Colonic mucosa (tissue), 4 donors: ENCODE data around the gene SLC5A10. TPM values are rescaled to one million over a fixed set of nuclear protein-coding genes. Genes with fewer than 3 reads are reported as not detected.

Experiments used
- DNase-seq: peaks from one replicate; pipeline ENCODE4 v3.0.0-alpha.2; 2020
- H3K27ac ChIP-seq: fragments of 200-600 bp; one replicate; pipeline ENCODE4 v1.8.0; 2021
- H3K27me3 ChIP-seq: fragments of 200-600 bp; one replicate; pipeline ENCODE4 v1.8.0; 2021
- H3K36me3 ChIP-seq: fragments of 200-600 bp; one replicate; pipeline ENCODE4 v1.8.0; 2021
- H3K4me1 ChIP-seq: fragments of 200-600 bp; one replicate; pipeline ENCODE4 v1.8.0; 2021; ENCODE audit warnings: mild to moderate bottlenecking
- H3K4me3 ChIP-seq: fragments of 200-600 bp; one replicate; pipeline ENCODE4 v1.8.0; 2021
- H3K9ac ChIP-seq, 2 donors: one replicate each; pipeline ENCODE4 v1.7.0; 2013; ENCODE audit warnings: control low read depth in 2 of 2, low read depth in 2 of 2, low read length in 2 of 2
- H3K9me3 ChIP-seq: fragments of 200-600 bp; one replicate; pipeline ENCODE4 v1.8.0; 2021
- intact Hi-C: fragments of 100-400 bp; cut with DNase I; formaldehyde crosslinking; loops from one replicate; pipeline ENCODE4 v1.14.1; 2022
- total RNA-seq, 2 donors: library from RNA; stranded (reverse); fragmentation: NEBNext Ultra II Directional in 1 of 2; extraction: Animal tissue kit (Norgen Biotek cat#: 25700) in 1 of 2; gene quantifications; one replicate each; pipeline ENCODE4 v1.2.1, GENCODE V29; 2021
- TF ChIP-seq, protein P1 (sequence below): fragments of 200-600 bp; IDR thresholded peaks from one replicate; pipeline ENCODE4 v1.8.0; 2022; ENCODE audit warnings: antibody characterized with exemption, mild to moderate bottlenecking
- donor health status: healthy.
- donor health status: DM: no; HTN: no; CAD: no.
- donor health status: DM: no; HTN: no; CAD: no.

Gene SLC5A10
- total RNA-seq, 2 donors from 2014 or later: 0.16 TPM; not detected in 1

DNA sequence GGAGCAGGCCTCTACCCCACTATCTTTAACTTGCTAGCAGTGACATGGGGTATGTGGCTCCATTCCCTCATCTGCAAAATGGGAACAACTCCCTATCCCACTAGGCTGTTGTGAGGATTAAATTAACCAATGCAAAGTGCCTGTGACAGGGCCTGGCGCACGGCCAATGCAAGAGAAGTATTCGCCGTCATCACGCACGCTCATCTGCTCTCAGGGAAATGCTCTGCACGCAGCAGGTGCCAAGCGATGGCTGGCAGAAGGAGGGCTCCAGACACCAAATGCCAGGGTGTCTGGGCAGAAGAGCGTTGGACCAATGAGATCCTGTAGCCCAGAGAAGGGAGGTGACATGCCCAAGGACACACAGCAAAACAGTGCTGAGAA, 35.3 kb downstream of the SLC5A10 start:
- TF ChIP-seq, protein P1, sequence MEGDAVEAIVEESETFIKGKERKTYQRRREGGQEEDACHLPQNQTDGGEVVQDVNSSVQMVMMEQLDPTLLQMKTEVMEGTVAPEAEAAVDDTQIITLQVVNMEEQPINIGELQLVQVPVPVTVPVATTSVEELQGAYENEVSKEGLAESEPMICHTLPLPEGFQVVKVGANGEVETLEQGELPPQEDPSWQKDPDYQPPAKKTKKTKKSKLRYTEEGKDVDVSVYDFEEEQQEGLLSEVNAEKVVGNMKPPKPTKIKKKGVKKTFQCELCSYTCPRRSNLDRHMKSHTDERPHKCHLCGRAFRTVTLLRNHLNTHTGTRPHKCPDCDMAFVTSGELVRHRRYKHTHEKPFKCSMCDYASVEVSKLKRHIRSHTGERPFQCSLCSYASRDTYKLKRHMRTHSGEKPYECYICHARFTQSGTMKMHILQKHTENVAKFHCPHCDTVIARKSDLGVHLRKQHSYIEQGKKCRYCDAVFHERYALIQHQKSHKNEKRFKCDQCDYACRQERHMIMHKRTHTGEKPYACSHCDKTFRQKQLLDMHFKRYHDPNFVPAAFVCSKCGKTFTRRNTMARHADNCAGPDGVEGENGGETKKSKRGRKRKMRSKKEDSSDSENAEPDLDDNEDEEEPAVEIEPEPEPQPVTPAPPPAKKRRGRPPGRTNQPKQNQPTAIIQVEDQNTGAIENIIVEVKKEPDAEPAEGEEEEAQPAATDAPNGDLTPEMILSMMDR: no peak
- no peak for DNase-seq
- intact Hi-C loops: no loop called here
- no peaks in the 10 kb centered on the region for H3K27me3 ChIP-seq
- H3K4me3 ChIP-seq: no peak overlapping the region
- H3K9ac ChIP-seq: no peak overlapping the region
- H3K4me1 ChIP-seq: peaks cover 12% of the 10 kb centered on the region
- no peaks in the 10 kb centered on the region for H3K9me3 ChIP-seq
- H3K27ac ChIP-seq: no peak overlapping the region
- peaks cover 6% of the 10 kb centered on the region for H3K36me3 ChIP-seq

DNA sequence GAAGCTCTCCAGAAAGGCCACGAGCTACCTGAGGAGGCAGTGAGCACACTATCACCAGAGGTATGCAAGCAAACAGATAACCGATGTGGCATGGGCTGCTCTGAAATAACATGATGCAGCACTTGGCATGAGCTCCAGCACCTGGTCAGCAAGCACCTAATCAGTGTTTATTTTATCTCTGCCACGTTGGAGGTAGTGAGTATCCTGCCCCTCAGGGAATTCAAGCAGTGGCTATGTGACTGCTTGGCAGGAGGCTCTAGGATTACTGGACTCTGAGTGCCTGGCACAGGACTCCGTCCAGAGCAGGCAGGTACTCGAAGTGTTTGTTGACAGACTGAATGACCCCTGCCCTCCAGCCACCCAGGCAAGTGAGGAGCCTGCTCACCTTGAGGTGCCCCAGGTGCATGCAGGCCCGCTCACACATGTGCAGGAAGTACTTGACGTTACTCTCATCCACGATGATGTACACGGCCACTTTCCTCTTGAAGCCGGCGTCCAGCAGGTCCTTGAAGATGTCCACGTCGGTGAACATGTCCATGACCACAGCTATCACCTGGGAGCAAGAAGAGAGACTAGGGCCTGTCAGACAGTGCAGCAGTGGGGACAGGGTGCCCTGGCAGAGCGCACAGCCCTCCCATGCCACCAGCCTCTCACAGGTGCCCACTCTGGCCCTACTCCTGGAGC, 36.0 kb downstream of the SLC5A10 start:
- DNase-seq: no peak
- peaks cover 6% of the 10 kb centered on the region for H3K36me3 ChIP-seq
- H3K4me3 ChIP-seq: no peak overlapping the region
- no peaks in the 10 kb centered on the region for H3K27me3 ChIP-seq
- H3K4me1 ChIP-seq: peaks cover 12% of the 10 kb centered on the region
- H3K9me3 ChIP-seq: no peaks in the 10 kb centered on the region
- peak overlapping the region; percentile 14 for H3K27ac ChIP-seq
- intact Hi-C loops: no loop called here
- peak overlapping the region; percentile 50 to 63 for H3K9ac ChIP-seq
- TF ChIP-seq, protein P1: no peak

DNA sequence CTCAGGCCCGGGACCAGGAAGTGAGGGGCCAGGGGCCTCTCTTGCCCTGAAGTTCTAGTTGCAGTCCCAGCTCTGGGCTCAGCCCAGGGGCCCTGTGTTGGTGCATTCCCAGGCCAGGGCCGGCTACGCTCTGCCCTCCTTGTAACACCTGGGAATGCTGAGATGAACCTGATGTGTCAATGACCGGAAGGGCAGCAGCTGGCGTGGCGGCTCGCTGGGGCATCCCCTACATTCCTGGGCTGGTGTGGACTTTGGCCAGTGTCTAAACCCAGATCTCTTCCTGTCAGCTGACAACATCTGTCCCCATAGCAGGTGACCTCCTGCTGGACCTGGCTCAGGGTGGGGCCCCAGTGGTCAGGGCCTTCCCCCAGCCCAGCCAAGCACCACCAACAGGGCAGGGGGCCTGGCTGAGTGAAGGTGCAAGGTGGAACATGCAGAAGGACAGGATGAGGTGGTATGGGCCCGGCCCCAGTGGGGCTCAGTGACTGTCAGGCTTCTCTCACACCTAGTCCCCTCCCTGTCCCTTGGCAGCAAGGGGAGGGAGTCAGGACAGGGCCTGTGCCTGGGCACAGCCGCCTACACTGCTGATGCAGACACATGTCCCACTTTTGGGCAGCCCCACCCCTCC, 36.7 kb downstream of the SLC5A10 start:
- TF ChIP-seq, protein P1: no peak
- DNase-seq: peak; percentile 82
- peaks cover 12% of the 10 kb centered on the region for H3K4me1 ChIP-seq
- H3K36me3 ChIP-seq: peaks cover 6% of the 10 kb centered on the region
- H3K4me3 ChIP-seq: no peak overlapping the region
- peak overlapping the region; percentile 50 to 63 for H3K9ac ChIP-seq
- no peaks in the 10 kb centered on the region for H3K9me3 ChIP-seq
- intact Hi-C loops: no loop called here
- H3K27me3 ChIP-seq: no peaks in the 10 kb centered on the region
- peak overlapping the region; percentile 63 for H3K27ac ChIP-seq

DNA sequence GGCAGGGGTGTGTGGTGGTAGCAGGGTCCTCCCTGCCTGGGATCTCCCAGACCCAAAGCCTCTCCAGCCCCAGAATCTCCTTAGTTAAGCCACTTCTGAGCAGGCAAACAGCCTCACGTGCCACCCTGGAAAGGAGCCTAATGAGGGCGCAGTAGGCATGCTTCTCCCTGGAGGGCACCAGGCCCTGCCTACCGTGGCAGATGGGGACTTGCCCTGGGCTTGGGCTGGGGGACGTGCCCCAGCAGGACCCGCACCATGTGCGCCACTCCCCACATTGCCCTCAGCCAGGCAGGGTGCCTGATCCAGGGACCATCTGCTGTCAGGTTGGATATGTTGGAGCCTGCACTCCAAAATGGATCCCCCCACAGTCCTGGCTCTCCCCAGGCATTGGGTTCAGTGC, 38.4 kb downstream of the SLC5A10 start:
- H3K4me1 ChIP-seq: peaks cover 12% of the 10 kb centered on the region
- H3K27me3 ChIP-seq: no peaks in the 10 kb centered on the region
- no peaks in the 10 kb centered on the region for H3K9me3 ChIP-seq
- no peak for DNase-seq
- TF ChIP-seq, protein P1: no peak
- no peak overlapping the region for H3K4me3 ChIP-seq
- peaks cover 6% of the 10 kb centered on the region for H3K36me3 ChIP-seq
- intact Hi-C loops: no loop called here
- no peak overlapping the region for H3K9ac ChIP-seq
- no peak overlapping the region for H3K27ac ChIP-seq

DNA sequence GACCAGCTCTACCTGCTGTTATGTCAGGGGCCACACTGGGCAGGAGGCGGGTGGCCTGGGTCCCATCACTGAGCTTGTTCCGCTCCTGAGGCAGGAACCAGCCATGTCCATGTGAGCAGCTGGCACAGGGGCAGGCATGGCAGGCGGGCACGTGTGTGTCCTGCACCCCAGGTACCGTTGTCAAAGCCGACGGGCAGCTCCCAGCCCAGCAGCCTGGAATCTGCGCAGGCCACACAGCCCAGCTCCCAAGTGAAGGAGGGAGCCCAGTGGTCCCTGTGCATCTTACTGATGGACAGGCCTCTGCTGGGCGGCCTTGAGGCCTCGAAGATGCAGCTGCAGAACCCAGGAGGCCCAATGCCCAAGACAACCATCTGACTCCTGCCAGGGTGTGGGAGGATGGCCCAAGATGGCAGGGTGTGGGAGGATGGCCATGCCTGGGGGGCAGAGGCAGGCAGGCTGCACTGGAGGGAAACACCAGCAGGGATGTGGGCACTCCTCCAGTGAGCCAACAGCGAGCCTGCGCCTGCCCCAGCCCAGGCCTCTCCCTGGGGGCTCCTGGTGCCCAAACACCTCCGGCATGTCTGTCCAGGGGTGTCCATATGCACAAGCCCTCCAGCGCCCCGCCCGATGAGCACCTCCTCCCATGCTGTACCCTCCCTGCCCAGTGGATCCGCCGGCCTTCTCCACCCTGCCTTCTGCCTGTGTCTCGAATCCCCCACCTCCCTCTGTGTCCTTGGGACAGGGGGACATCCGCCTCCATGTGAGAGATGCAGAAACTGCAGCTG, 39.8 kb downstream of the SLC5A10 start:
- Histone ChIP-seq H3K4me3 (no peak overlapping the region), H3K4me1 (peaks cover 12% of the 10 kb centered on the region), H3K9me3 (no peaks in the 10 kb centered on the region), H3K9ac (no peak overlapping the region), H3K27me3 (no peaks in the 10 kb centered on the region), H3K36me3 (peaks cover 6% of the 10 kb centered on the region), H3K27ac (no peak overlapping the region)
- TF ChIP-seq, protein P1: no peak
- no peak for DNase-seq
- intact Hi-C loops: no loop called here
